HepG2 (cell line): ENCODE data around the gene PPP2R2D. TPM values are rescaled to one million over a fixed set of nuclear protein-coding genes. Genes with fewer than 3 reads are reported as not detected.

Experiments used
- ATF1 ChIP-seq: IDR thresholded peaks from 2 replicates; pipeline ENCODE4 v1.6.1; 2016; ENCODE audit warnings: mild to moderate bottlenecking, control low read depth
- CEBPB ChIP-seq: IDR thresholded peaks from 2 replicates; pipeline ENCODE4 v1.6.1; 2011; ENCODE audit warnings: low read depth, low read length, improper control_type of control experiment, borderline replicate concordance
- FOSL2 ChIP-seq: sonication (generic); formaldehyde crosslinking; IDR thresholded peaks from 2 replicates; pipeline ENCODE4 v1.4.0; 2020; ENCODE audit warnings: missing genetic modification reagents
- FOXP1 ChIP-seq, 2 experiments: fragments of 450-650 bp in 1 of 2; IDR thresholded peaks; 2 replicates each; pipeline ENCODE4 v1.6.1; 2017 to 2018; ENCODE audit warnings: antibody characterized with exemption in 1 of 2
- GATAD2A ChIP-seq: IDR thresholded peaks from 2 replicates; pipeline ENCODE4 v1.6.1; 2016
- HNF4G ChIP-seq, 2 experiments: sonication (generic) in 1 of 2; formaldehyde crosslinking in 1 of 2; IDR thresholded peaks; 2 replicates each; pipeline versions ENCODE4 v1.4.0 to v1.6.1; 2011 to 2020; ENCODE audit warnings: borderline replicate concordance in 2 of 2, low read depth in 2 of 2, mild to moderate bottlenecking in 2 of 2, low read length in 1 of 2, missing genetic modification reagents in 1 of 2, moderate library complexity in 1 of 2
- HOXA9 ChIP-seq: sonication (generic); formaldehyde crosslinking; IDR thresholded peaks from 2 replicates; pipeline ENCODE4 v1.8.1; 2022; ENCODE audit warnings: missing genetic modification reagents, mild to moderate bottlenecking, moderate library complexity, borderline replicate concordance
- HOXD1 ChIP-seq: sonication (generic); formaldehyde crosslinking; IDR thresholded peaks from 2 replicates; pipeline ENCODE4 v1.5.0; 2020; ENCODE audit warnings: missing genetic modification reagents
- IRF2 ChIP-seq: IDR thresholded peaks from 2 replicates; pipeline ENCODE4 v1.6.1; 2018; ENCODE audit warnings: missing genetic modification reagents, missing compliant biosample characterization
- KMT2A ChIP-seq: sonication (generic); formaldehyde crosslinking; IDR thresholded peaks from 2 replicates; pipeline ENCODE4 v1.4.0; 2020; ENCODE audit warnings: missing genetic modification reagents
- MLLT10 ChIP-seq: sonication (generic); formaldehyde crosslinking; IDR thresholded peaks from 2 replicates; pipeline ENCODE4 v1.4.0; 2020; ENCODE audit warnings: missing genetic modification reagents
- MTA3 ChIP-seq: sonication (generic); formaldehyde crosslinking; IDR thresholded peaks from 2 replicates; pipeline ENCODE4 v1.4.0; 2020; ENCODE audit warnings: missing genetic modification reagents
- NCOA2 ChIP-seq: sonication (generic); formaldehyde crosslinking; IDR thresholded peaks from 2 replicates; pipeline ENCODE4 v1.8.0; 2022; ENCODE audit warnings: inconsistent platforms
- NCOR1 ChIP-seq: fragments of 200-600 bp; sonication (generic); IDR thresholded peaks from 2 replicates; pipeline ENCODE4 v1.7.0; 2017; ENCODE audit warnings: antibody characterized with exemption, low read length, borderline replicate concordance
- PATZ1 ChIP-seq: sonication (generic); formaldehyde crosslinking; IDR thresholded peaks from 2 replicates; pipeline ENCODE4 v1.4.0; 2020; ENCODE audit warnings: missing genetic modification reagents
- RXRA ChIP-seq: sonication (generic); formaldehyde crosslinking; IDR thresholded peaks from 2 replicates; pipeline ENCODE4 v1.5.1; 2020; ENCODE audit warnings: missing genetic modification reagents
- SIN3B ChIP-seq: fragments of 150-350 bp; IDR thresholded peaks from 2 replicates; pipeline ENCODE4 v1.6.1; 2014; ENCODE audit warnings: low read length
- SOX6 ChIP-seq, 2 experiments: fragments of 450-650 bp in 1 of 2; sonication (generic) in 1 of 2; formaldehyde crosslinking in 1 of 2; IDR thresholded peaks; 2 replicates each; pipeline versions ENCODE4 v1.4.0 to v1.6.1; 2017 to 2020; ENCODE audit warnings: antibody characterized with exemption in 1 of 2, mild to moderate bottlenecking in 1 of 2, missing genetic modification reagents in 1 of 2
- TBP ChIP-seq: sonication (generic); formaldehyde crosslinking; IDR thresholded peaks from 2 replicates; pipeline ENCODE4 v1.5.0; 2020; ENCODE audit warnings: missing genetic modification reagents
- TCF7 ChIP-seq: sonication (generic); IDR thresholded peaks from 2 replicates; pipeline ENCODE4 v1.6.1; 2016; ENCODE audit warnings: antibody characterized with exemption, low read depth
- THYN1 ChIP-seq: sonication (generic); formaldehyde crosslinking; IDR thresholded peaks from 2 replicates; pipeline ENCODE4 v1.8.1; 2023; ENCODE audit warnings: low read depth, mild to moderate bottlenecking, moderate library complexity, missing genetic modification reagents, borderline replicate concordance
- WIZ ChIP-seq: sonication (generic); formaldehyde crosslinking; IDR thresholded peaks from 2 replicates; pipeline ENCODE4 v1.5.1; 2020; ENCODE audit warnings: mild to moderate bottlenecking, missing genetic modification reagents
- ZKSCAN1 ChIP-seq: fragments of 150-350 bp; IDR thresholded peaks from 2 replicates; pipeline ENCODE4 v1.6.1; 2014; ENCODE audit warnings: low read length
- ZMYM3 ChIP-seq: sonication (generic); formaldehyde crosslinking; IDR thresholded peaks from 2 replicates; pipeline ENCODE4 v1.5.1; 2020; ENCODE audit warnings: mild to moderate bottlenecking, missing genetic modification reagents
- ZNF317 ChIP-seq: sonication (generic); formaldehyde crosslinking; IDR thresholded peaks from 2 replicates; pipeline ENCODE4 v1.5.0; 2020; ENCODE audit warnings: mild to moderate bottlenecking, missing genetic modification reagents
- ZNF572 ChIP-seq: sonication (generic); formaldehyde crosslinking; IDR thresholded peaks from 2 replicates; pipeline ENCODE4 v1.5.1; 2020; ENCODE audit warnings: mild to moderate bottlenecking, missing genetic modification reagents
- ZNF577 ChIP-seq: sonication (generic); formaldehyde crosslinking; IDR thresholded peaks from 2 replicates; pipeline ENCODE4 v1.4.0; 2020; ENCODE audit warnings: mild to moderate bottlenecking, low read depth, missing genetic modification reagents, borderline replicate concordance
- ZNF652 ChIP-seq: IDR thresholded peaks from 2 replicates; pipeline ENCODE4 v1.6.1; 2016; ENCODE audit warnings: low read depth, borderline replicate concordance
- ZSCAN30 ChIP-seq: sonication (generic); formaldehyde crosslinking; IDR thresholded peaks from 2 replicates; pipeline ENCODE4 v1.5.0; 2020; ENCODE audit warnings: mild to moderate bottlenecking, missing genetic modification reagents
- polyA plus RNA-seq, 8 experiments: library from polyadenylated mRNA; depleted of rRNA in 3 of 8; stranded (reverse) in 7 of 8; unstranded in 1 of 8; fragments of >200 nt; fragmentation: Illumina TruSeq in 4 of 8; extraction: Trizol in 4 of 8; gene quantifications; 2 replicates each; pipeline versions ENCODE4 v1.2.1 to v1.2.3, GENCODE V29; 2011 to 2016; ENCODE audit warnings: low read depth in 4 of 8, missing spikeins in 1 of 8, mixed read lengths in 1 of 8; ENCODE audit not compliant: insufficient read depth in 1 of 8
- total RNA-seq, 5 experiments: library from RNA; depleted of rRNA; stranded (reverse); fragments of >200 nt; fragmentation: Illumina TruSeq; extraction: Trizol; gene quantifications; 2 replicates each; pipeline ENCODE4 v1.2.3, GENCODE V29; 2016; ENCODE audit warnings: low read depth in 1 of 5
- TF ChIP-seq, protein P1 (sequence below): IDR thresholded peaks from 2 replicates; pipeline ENCODE4 v1.6.1; 2016; ENCODE audit warnings: missing compliant biosample characterization, missing genetic modification reagents, borderline replicate concordance

The PPP2R2D gene
- total and polyA plus RNA-seq, 2 of the 13 experiments (the other 11 are each of a cell fraction or from before 2014, with no cell fraction given) = 32.7 to 33.2 TPM

- TF ChIP-seq CEBPB = 0 out of 2 replicates have a peak, but pooled peaks have one; percentile 24
- no peak for TF ChIP-seq ZNF572 (CRISPR knock-in tag)
- TF ChIP-seq HOXA9 (CRISPR knock-in tag) = no peak
- no peak for TF ChIP-seq KMT2A (CRISPR knock-in tag)
- TF ChIP-seq MTA3 (CRISPR knock-in tag) = no peak
- TF ChIP-seq FOSL2 (CRISPR knock-in tag) = no peak
- TF ChIP-seq TCF7 = peak; percentile 32; the same call in 1 of the 2 replicates
- no peak for TF ChIP-seq MLLT10 (CRISPR knock-in tag)
- TF ChIP-seq, protein P1, sequence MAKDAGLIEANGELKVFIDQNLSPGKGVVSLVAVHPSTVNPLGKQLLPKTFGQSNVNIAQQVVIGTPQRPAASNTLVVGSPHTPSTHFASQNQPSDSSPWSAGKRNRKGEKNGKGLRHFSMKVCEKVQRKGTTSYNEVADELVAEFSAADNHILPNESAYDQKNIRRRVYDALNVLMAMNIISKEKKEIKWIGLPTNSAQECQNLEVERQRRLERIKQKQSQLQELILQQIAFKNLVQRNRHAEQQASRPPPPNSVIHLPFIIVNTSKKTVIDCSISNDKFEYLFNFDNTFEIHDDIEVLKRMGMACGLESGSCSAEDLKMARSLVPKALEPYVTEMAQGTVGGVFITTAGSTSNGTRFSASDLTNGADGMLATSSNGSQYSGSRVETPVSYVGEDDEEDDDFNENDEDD = no peak
- 0 out of 2 replicates have a peak, but pooled peaks have one; percentile 53 for TF ChIP-seq GATAD2A (CRISPR knock-in tag)
- TF ChIP-seq IRF2 (CRISPR knock-in tag) = 0 out of 2 replicates have a peak, but pooled peaks have one; percentile 35
- TF ChIP-seq ATF1 = no peak
- TF ChIP-seq THYN1 (CRISPR knock-in tag) = no peak
- TF ChIP-seq NCOR1 = no peak
- TF ChIP-seq WIZ (CRISPR knock-in tag) = no peak
- no peak for TF ChIP-seq FOXP1 (IDR thresholded peaks at IDR 0.05)
- TF ChIP-seq FOXP1 (CRISPR knock-in tag; IDR thresholded peaks at IDR 0.05) = no peak
- TF ChIP-seq NCOA2 (CRISPR knock-in tag) = peak; percentile 40
- no peak for TF ChIP-seq ZNF317 (CRISPR knock-in tag)
- TF ChIP-seq PATZ1 (CRISPR knock-in tag) = peak; percentile 32; the same call in 1 of the 2 replicates
- TF ChIP-seq ZNF577 (CRISPR knock-in tag) = no peak
- peak; percentile 12; the same call in 1 of the 2 replicates for TF ChIP-seq ZMYM3 (CRISPR knock-in tag)
- TF ChIP-seq SIN3B = no peak
- no peak for TF ChIP-seq HOXD1 (CRISPR knock-in tag)
- no peak for TF ChIP-seq SOX6 (IDR thresholded peaks at IDR 0.05)
- TF ChIP-seq SOX6 (CRISPR knock-in tag; IDR thresholded peaks at IDR 0.05) = peak; percentile 39
- TF ChIP-seq RXRA = 0 out of 2 replicates have a peak, but pooled peaks have one; percentile 22
- TF ChIP-seq ZNF652 (CRISPR knock-in tag) = no peak
- TF ChIP-seq HNF4G (IDR thresholded peaks at IDR 0.05; ENCODE audit: borderline replicate concordance, low read depth, low read length) = no peak
- TF ChIP-seq HNF4G (CRISPR knock-in tag; IDR thresholded peaks at IDR 0.05; ENCODE audit: borderline replicate concordance, low read depth) = no peak
- TF ChIP-seq ZKSCAN1 = no peak
- TF ChIP-seq TBP (CRISPR knock-in tag) = no peak
- TF ChIP-seq ZSCAN30 (CRISPR knock-in tag) = no peak
Measured at GRCh38 chr10:131891929-131892805, 8.6 kb upstream of the PPP2R2D start (continued).
